ENCODE data around the gene RNF34. TPM values are rescaled to one million over a fixed set of nuclear protein-coding genes. Genes with fewer than 3 reads are reported as not detected.
A peak's percentile ranks its signal among the peaks of the same experiment; 100 is the strongest.

The RNF34 gene
- total and polyA plus RNA-seq, 2 of the 13 experiments (the other 11 are each of a cell fraction or from before 2014, with no cell fraction given): 36.8 to 53.2 TPM

GRCh38 chr12:121400332-121401139, 618 bp downstream of the RNF34 start (continued):
- TF ChIP-seq ZNF281 (CRISPR knock-in tag; IDR thresholded peaks at IDR 0.05; ENCODE audit: borderline replicate concordance) (no peak), ZNF33B (CRISPR knock-in tag; IDR thresholded peaks at IDR 0.05) (peak; percentile 64; the same call in 1 of the 2 replicates), CREBL2 (CRISPR knock-in tag; IDR thresholded peaks at IDR 0.05; ENCODE audit: borderline replicate concordance) (no peak), SNAPC5 (CRISPR knock-in tag; IDR thresholded peaks at IDR 0.05; ENCODE audit: borderline replicate concordance) (no peak), ZNF430 (CRISPR knock-in tag; IDR thresholded peaks at IDR 0.05) (peak; percentile 7; the same call in 1 of the 2 replicates), ERF (CRISPR knock-in tag; IDR thresholded peaks at IDR 0.05) (0 out of 2 replicates have a peak, but pooled peaks have one; percentile 7), E2F5 (CRISPR knock-in tag; conservative IDR thresholded peaks at IDR 0.05) (no peak), ARID2 (CRISPR knock-in tag; IDR thresholded peaks at IDR 0.05; ENCODE audit: borderline replicate concordance) (peak; percentile 43; the same call in 1 of the 2 replicates), ZMYM3 (CRISPR knock-in tag; IDR thresholded peaks at IDR 0.05) (no peak), SRY (CRISPR knock-in tag; IDR thresholded peaks at IDR 0.05) (peak; percentile 25; the same call in 1 of the 2 replicates), ONECUT2 (CRISPR knock-in tag; IDR thresholded peaks at IDR 0.05) (peak; percentile 72; the same call in 1 of the 2 replicates), ZNF329 (CRISPR knock-in tag; IDR thresholded peaks at IDR 0.05; ENCODE audit: low read depth) (no peak), TFE3 (CRISPR knock-in tag; IDR thresholded peaks at IDR 0.05) (no peak), MYPOP (CRISPR knock-in tag; IDR thresholded peaks at IDR 0.05) (peak; percentile 74), CAMTA2 (CRISPR knock-in tag; IDR thresholded peaks at IDR 0.05; ENCODE audit: borderline replicate concordance) (0 out of 2 replicates have a peak, but pooled peaks have one; percentile 67), PRMT3 (CRISPR knock-in tag; IDR thresholded peaks at IDR 0.05; ENCODE audit: borderline replicate concordance, low read depth) (peak; percentile 89; the same call in 1 of the 2 replicates), ZNF772 (CRISPR knock-in tag; IDR thresholded peaks at IDR 0.05) (peak; percentile 62; the same call in 1 of the 2 replicates)
